NK-92 (cell line): Measurements from ENCODE around the gene PALLD.
"Not testable (repeated sequence)": the region's sequence is repeated elsewhere in the genome, so short reads cannot be mapped to it uniquely, and the experiment has no call there.

ENCODE experiments used
- DNase-seq: peaks from one replicate; lab custom pipeline; 2025; ENCODE audit not compliant: unreplicated experiment; lab: John Stamatoyannopoulos, UW

PALLD gene

DNA sequence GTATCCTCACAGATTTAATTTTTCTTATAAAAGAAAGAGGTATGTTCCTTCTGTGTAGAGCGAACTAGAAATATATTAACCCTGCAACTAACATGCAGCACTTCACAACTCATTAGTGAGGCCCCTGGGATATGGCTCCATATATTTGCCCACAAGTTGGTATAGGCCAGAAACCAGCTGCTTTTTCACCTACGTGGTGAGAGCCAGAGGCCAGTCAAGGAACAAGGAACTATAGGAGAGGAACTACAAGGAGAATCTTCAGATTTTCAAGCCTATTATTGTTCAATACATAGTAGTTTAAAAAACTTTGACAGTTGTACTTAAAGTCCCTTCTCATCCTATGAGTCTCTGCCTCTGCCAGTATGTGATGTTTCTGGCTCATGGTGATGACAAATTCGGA lies 307.3 kb downstream of the PALLD start:
- no peak for DNase-seq

DNA sequence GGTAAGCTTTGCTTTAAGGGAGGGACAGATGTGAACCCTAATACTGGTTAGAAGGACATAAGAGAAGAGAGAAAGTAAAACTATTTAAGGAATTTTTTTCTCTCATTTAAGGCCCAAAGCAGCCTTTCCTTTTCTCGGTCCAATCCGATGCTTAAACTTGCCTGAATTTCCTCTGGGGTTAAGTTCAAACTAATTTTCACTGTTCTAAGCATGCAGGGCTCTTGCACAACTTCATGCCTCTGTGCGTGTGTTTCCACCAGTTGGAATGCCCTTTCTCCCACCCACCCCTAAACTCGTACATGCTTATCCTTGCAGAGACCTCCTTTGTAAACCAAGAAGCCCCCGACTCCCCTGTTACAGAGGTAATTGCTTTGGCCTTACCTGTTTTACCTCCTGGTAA lies 308.5 kb downstream of the PALLD start:
- DNase-seq = no peak

DNA sequence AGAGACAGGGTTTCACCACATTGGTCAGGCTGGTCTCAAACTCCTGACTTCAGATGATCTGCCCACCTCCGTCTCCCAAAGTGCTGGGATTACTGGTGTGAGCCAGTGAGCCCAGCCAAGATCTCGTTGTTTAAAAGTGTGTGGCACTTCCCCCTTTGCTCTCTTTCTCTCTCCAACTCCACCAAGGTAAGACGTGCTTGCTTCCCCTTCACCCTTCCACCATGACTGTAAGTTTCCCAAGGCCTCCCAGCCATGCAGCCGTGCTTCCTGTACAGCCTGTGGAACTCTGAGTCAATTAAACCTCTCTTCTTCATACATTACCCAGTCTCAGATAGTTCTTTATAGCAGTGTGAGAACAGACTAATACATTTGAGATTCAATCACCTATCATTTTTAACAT lies 309.4 kb downstream of the PALLD start:
- not testable (repeated sequence) for DNase-seq

DNA sequence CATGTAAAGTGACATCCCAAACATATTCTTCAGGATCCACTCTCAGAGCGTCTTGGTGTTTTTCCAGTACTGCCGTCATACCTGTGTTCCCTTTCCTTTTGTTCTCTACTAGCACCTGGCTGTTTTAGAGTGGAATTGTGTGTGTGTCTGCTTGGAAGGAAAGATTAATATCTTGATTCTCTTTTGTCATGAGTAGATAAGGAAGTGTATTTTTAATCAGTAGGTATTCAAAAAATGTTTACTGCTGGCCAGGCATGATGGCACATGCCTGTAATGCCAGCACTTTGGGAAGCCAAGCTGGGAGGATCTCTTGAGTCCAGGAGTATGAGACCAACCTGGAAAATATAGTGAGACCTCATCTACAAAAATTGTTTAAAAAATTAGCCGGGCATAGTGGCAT lies 314.4 kb downstream of the PALLD start:
- DNase-seq = no peak

DNA sequence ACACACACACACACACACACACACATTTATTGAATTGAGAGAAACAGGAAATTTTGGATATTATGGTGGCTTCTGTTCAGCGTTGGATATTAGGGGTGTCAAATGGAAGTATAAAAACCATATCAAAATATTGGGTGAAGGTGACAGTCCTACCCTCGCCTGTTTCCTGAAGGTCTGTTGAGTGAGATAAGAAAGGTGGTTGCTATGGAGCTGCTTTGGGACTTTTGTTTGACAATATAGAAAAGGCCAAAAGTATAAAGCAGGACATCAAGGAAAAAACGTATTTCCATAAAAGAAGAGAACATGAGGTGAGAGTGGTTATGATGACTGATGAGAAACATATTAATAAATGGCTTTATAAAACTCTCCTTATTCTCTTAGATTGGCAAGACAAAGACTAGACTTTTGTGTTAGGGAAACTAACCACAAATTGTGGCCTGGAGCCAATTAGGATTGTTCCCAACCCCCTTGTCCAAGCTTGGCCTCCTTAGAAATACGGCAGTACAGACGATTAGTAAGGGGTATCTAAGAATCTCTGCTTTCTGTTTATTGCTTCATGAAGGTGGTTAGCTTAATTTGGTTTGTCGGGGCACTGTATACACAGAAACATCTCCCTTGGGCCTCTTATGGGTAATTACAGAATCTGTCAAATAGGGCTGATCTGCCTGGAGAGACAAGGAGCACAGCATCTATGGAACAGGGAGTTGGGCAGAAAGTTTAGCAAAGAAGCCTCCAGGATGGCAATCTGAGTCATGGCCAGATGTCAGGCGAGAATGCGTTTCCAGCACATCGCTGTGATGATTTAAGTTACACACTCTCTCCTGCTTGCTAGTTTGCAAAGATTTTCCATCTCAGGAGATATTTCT lies 315.2 kb downstream of the PALLD start:
- no peak for DNase-seq

DNA sequence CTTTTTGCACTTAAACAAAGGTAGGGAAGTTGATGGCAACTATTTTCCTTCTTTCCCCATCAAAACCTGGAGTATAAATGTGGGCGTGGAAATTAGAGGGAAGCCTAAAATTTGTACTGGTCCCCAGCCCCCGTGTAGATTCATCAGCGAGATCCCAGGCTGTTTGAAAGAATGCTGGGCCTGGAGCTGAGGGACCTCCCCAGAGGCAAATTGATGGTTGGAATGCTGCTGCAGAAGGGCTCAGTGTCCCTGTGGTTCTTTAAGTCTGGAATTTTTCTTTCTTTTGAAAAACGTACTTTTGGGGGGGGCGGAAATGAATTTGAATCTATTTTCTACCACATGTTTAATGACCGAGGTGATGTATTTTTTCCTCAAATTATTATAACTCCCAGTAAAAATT lies 316.0 kb downstream of the PALLD start:
- no peak for DNase-seq

DNA sequence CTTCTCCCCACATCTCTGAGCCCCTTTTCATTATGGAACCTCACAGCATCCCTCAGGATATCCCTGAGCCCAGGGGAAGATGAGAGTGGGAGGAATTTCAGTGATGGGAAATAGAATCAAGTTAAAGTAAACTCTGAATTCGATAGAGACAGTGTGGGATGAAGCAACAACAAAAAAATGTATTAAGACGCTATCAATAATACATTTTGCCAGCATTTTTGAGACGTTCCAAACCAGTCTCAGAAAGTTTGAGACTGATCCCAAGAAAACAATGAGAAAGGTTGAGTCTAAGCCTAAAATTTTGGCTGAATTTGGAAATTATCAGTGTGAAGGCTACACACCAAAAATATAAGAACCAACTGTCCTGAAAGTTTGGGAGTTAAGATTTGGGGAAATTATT lies 317.0 kb downstream of the PALLD start:
- no peak for DNase-seq

DNA sequence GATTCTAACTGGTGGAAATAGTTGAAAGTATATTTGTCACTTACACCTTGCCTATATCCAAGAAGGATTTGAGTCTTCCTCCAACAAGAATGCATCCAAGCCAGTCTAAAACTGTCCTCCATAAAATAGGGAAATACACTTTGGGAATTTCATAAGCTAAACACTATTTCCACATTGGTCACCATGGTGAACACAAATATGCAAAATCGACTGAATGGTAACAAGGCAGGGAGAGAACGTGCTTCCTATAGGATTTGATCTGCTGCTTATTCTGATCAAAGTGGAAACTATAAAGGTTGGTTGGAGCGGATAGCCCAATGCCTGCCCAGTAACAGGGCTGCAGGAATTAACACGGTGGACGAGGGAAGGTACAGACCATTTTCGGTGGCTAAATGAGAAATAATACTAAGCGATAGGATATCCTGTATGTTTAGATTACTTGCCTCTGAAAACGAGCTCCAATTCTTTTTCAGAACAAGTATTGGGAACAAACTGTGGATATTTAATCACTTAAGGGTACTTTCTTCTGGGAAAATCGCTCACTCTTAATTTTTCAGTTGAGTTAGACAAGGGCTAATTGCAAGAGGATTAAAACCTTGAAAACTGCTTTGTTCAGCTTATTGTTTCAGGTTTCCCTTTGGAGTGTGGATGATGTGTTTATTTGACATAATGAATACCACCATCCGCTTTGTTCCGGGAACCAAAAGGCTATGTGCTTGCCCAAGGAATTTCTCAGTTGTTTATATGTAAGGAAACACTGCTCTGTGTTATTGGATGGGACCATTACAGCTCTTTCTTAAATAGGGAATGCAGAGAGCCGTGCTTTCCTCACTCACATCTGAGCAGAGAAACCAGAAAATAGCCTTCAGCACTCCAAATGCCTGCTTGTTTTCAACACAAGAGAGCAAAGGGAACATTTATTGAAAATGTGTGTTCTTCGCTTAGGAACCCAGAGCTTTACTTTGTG lies 318.8 kb downstream of the PALLD start:
- no peak for DNase-seq

DNA sequence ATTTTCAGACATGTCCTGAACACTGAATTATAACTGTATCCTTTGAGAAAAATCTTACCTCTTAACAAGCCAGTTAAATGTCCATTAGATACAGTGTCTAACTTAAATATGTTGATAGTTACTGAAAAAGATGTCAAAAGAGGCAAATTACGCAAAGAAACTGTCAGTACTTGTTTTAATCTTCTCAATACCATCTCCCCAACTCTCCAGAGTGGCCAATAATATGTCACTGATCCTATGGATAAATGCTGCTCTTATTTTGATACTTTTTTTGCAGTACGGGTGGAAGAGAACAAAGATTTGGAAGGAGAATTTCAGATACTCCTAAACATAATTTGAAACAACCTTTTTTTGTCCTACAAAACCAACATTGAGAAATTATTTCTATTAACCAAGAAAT lies 320.5 kb downstream of the PALLD start:
- DNase-seq = no peak

DNA sequence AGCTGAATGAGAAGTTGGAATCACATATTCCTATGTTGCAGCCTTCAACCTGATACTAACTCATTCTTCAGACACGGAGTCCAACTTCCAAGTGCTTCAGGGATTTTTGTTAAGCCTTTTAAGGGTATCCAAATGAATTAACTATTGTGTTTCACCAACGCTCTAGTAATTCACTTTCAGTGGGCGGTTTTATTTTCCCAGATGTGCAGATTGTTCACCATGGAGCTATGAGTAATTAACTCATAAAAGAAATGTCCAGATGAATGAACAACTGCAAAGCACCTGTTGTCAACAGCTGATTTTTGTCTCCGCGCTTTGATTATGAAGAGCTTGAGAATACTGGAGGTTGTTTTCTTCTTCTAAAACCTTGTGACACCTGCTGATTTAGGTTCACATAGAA lies 325.6 kb downstream of the PALLD start:
- DNase-seq = no peak

DNA sequence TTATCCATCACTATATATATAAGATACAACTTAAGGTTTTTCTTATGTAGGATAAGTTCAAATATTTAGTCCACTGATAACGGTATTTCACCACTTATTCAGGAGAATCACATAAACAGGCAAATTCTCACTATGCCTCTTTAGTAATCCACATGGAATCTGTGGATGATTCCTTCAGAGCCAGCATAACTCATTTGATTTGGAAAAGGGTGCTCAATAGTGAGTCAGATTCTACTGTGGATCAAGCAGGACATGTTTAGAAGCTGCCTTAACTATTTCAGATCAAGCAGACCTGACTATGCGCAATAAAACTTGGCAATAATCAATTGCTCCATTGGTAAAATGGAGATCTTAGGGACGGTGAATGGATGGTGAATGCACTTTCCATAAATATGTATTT lies 329.1 kb downstream of the PALLD start:
- no peak for DNase-seq

DNA sequence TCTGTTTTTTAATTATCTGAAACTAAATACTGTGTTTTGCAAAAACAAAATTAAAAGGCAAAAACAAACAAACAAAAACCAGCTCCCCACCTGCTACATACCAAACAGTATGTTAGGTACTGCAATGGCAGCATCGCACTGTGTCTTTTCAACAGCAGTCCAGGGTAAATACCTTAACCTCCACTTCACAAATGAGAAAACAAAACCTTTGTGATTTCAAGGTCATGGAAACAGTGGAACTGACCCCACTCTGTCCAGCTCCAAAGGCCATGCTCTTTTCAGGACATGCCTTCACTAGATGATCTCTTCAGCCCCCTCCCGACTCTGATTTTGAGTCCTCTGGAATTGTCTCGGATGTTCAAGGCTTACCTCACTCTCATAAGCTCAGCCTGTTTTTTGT lies 329.8 kb downstream of the PALLD start:
- no peak for DNase-seq

DNA sequence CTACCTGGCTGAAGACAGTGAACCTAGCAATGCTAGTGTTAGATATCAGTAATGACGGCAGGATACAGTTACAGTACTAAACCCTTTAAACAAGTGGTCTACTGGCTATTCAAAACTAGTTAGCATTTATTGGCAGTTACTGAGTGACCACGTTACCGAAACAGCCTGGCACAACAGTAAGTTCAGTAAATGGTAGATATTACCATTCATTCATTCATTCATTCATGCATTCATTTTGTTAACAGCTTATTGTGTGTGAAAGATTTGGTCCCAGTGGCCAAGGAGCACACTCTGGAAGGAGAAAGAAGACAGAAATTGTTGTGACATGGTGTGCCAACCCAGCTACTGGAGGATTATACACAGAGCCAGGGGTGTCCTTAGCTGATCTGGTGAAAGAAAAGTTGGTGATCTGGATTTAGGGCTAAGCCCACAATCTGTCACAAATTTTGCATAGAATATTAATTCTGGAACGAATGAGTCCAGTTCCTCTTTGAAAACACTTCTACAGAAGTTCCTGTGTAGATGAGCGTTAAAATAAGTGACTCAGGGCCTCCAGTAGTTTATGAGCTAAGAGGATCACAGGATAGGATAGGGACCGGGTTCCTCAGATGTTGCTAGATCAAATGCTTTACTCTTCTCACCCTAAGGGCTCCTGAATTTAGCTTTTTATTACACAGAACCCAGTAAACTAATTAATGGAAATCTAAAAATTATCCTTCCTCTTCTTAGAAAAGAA lies 334.1 kb downstream of the PALLD start:
- no peak for DNase-seq

DNA sequence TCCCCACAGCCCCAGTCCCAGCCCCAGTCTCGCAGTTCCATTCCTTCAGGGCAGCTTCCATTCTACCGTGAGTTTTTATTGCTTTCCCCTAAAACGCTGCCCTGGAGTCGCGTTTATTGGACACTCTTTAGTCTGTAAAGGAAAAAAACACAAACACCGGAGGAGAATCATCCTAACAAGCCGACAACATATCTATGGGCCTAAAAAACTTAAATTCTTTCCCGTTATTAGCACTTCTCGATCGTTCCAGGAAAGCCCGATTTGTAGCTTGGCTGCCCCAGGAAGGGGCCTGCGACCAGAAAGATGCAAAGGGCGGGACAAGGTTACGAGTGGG lies 334.7 kb downstream of the PALLD start:
- DNase-seq = no peak

DNA sequence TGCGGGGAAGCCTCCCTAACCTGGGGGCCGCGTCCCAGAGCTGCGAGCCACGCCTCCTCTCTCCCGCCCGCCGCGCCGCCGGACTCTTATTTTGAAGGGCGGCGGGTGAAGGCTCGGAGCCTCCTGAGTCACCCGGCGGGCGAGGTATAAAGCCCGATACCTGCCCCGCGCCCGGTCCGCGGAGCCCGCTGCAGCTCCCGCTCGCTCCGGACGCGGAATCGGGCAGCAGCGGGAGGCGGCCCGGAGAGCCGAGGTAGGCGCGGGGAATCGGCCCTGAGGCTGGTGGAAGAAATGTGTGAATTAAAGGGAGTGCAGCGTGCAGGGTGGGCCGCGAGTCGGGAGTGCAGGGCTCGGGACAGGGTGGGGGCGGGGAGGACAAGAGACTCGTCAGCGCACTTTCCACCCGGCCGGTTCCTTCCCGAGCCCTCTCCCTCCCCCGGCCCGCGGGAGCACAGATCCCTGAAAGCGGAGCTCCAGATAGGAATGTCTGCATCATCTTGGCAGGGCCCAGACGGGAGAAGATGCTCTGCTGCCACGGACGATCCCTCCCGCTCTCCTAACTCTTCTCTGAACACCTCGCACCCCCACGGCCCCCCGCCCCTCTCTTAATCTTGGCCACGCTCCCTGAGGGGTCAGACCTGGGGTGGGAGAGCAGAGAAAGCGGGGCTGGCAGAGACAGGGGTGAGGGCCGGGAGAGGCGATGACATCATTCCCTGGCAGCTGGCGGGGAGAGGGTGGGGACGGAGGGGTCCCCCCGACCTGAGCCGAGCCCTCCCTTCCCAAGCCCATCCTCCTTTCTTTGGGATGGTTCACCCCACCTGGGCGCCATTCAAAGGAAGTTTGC lies 335.3 kb downstream of the PALLD start:
- DNase-seq = no peak

DNA sequence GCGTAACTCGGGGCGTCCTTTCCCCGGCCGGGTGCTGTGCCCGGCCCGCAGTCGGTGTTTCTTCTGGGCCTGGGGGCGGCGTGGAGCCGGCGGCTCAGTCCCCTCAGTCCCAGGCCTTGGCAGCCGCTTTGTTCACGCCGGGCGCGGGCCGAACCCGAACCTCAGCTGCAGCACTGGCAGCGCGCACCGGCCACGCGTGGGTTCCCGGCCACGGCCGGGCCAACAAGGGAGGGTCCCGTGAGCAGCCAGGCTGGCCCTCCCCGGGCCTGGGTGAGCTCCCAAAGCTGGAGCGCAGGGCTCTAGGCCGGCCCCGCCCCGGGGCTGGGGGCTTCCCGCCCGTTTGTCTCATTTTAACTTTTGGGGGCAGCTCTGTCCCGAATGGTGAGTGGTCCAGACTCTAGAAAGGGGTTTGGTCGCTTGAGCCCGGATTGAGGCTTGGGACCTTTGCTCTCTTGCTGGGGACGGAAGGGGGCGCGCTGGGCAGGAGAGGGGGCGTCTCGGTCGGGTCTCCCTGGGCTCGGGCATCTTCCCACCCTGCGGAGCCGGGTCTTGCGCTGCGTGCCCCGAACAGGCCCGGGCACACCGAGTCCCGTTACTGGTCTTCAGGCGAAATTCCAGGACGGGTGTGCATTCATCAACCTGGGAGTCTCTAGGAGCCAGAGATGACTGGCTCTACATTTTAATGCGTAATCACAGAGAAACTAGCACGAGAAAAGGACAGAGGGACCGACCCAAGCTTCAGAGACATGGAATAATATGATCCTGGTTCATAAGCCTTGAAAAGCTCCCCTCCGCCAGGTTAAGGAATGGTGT lies 336.1 kb downstream of the PALLD start:
- DNase-seq = no peak

DNA sequence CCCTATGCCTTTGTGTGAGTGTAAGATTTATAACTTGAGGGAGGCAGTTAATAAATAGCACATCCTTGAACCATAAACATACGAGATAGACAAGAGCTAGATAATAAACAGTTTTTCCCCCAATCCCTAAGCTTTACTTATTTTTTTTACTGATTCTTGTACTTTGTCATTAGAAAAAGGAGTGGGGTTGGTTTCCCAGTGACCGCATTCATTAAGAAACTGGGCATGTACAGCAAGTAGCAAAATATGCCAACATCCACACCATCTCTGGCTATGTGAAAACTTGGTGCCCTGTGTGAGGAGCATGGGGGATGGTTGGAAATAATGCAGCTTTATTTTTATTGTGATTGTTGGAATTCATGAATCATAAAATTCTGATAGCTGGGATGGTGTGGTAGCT lies 337.0 kb downstream of the PALLD start:
- DNase-seq = no peak

DNA sequence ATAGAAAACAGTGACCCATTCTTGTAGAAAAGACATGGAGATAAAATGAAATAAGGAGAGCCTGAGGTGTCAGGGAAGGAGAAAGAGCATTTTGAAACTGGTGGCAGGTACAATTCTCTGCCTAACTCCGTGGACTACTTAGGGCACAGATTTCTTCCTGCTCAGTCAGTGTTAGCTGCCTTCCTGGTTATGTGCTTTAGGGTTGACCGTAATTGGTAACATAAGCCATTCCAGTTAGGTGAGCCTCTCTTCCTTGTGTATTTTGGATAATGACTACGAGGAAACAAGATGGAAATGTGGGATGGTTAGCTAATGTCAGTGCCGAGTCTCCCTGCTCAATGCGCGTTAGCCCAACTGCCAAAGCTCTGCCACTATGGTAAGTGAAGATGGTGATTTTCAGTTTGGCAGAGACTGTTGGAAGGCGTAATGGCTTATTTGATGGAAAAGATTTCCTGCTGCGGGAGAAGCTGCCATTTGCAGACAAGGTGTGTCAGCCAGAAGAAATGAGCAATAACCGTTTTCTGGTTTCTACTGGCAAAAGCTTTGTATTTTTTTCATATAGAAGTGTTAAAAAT lies 339.1 kb downstream of the PALLD start:
- DNase-seq = no peak

DNA sequence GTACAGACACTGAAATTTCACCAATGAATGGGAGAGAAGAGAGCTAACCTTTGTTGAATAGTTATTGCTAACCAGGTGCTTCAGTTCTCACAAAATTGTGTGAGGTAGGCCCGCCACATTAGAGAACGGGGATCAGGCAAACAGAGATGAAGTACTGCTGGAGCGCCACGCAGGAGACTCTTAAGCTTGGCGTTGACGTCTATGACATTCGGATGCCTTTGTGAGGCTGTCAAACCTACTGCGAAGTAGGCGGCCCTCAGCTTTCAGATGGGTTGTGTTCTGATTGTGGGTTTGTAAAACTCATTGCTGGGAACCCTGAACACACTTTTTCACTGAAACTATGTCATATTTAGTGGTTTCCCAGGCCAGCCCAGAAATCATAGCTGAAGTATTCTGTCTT lies 339.6 kb downstream of the PALLD start:
- DNase-seq = no peak
